Gastroesophageal sphincter (tissue), 4 donors: Measurements from ENCODE around the gene LRRFIP1. TPM values are rescaled to one million over a fixed set of nuclear protein-coding genes. Genes with fewer than 3 reads are reported as not detected.

ENCODE experiments used
- ATAC-seq: fragments of 150-250 bp; one replicate; pipeline ENCODE4 v1.9.1; 2016; ENCODE audit warnings: mild to moderate bottlenecking, moderate library complexity
- H3K27ac ChIP-seq, 4 donors: fragments of 200-600 bp; sonication (generic) in 3 of 4; 1 replicate in 3 of 4; 2 replicates in 1 of 4; pipeline ENCODE4 v1.5.1; 2016 to 2019
- H3K27me3 ChIP-seq: fragments of 200-600 bp; sonication (generic); one replicate; pipeline ENCODE4 v1.5.1; 2019
- H3K36me3 ChIP-seq, 2 donors: fragments of 200-600 bp; sonication (generic); one replicate each; pipeline ENCODE4 v1.5.1; 2019; ENCODE audit warnings: control low read depth in 1 of 2
- H3K4me1 ChIP-seq, 3 donors: fragments of 200-600 bp; sonication (generic); 1 replicate in 2 of 3; 2 replicates in 1 of 3; pipeline ENCODE4 v1.5.1; 2016 to 2019; ENCODE audit warnings: control low read depth in 2 of 3
- H3K4me3 ChIP-seq, 2 donors: fragments of 200-600 bp; sonication (generic); one replicate each; pipeline ENCODE4 v1.5.1; 2019; ENCODE audit warnings: mild to moderate bottlenecking in 1 of 2, moderate library complexity in 1 of 2
- H3K9me3 ChIP-seq, 3 donors: fragments of 200-600 bp; sonication (generic); one replicate each; pipeline ENCODE4 v1.5.1; 2017 to 2019; ENCODE audit warnings: control low read depth in 2 of 3
- EP300 ChIP-seq: sonication (generic); formaldehyde crosslinking; IDR thresholded peaks from one replicate; pipeline ENCODE4 v1.6.1; 2017; ENCODE audit warnings: antibody characterized with exemption, mild to moderate bottlenecking
- POLR2A ChIP-seq, 2 donors: fragments of 450-650 bp; IDR thresholded peaks; one replicate each; pipeline ENCODE4 v1.6.1; 2017; ENCODE audit warnings: antibody characterized with exemption in 2 of 2, mild to moderate bottlenecking in 2 of 2, moderate library complexity in 1 of 2
- POLR2AphosphoS5 ChIP-seq: sonication (generic); formaldehyde crosslinking; IDR thresholded peaks from one replicate; pipeline ENCODE4 v1.6.1; 2017; ENCODE audit warnings: antibody characterized with exemption
- WGBS, 2 donors: methylation state at CpG; one replicate each; pipeline ENCODE4 v1.1.5; 2018; ENCODE audit warnings: low coverage in 1 of 2; 5-methylcytosine and 5-hydroxymethylcytosine counted together
- total RNA-seq, 4 donors: library from RNA; depleted of rRNA; stranded (reverse); fragments of >200 nt; gene quantifications; one replicate each; pipeline ENCODE4 v1.1.0, GENCODE V29; 2016
- TF ChIP-seq, protein P1 (sequence below), 4 experiments: fragments of 200-600 bp in 2 of 4; fragments of 450-650 bp in 2 of 4; sonication (generic) in 1 of 4; IDR thresholded peaks; one replicate each; pipeline ENCODE4 v1.5.1; 2017 to 2019; ENCODE audit warnings: antibody characterized with exemption in 4 of 4, mild to moderate bottlenecking in 2 of 4, moderate library complexity in 2 of 4

Gene LRRFIP1
- total RNA-seq, 4 donors from 2014 or later = 164 to 225 (median 179) TPM

DNA sequence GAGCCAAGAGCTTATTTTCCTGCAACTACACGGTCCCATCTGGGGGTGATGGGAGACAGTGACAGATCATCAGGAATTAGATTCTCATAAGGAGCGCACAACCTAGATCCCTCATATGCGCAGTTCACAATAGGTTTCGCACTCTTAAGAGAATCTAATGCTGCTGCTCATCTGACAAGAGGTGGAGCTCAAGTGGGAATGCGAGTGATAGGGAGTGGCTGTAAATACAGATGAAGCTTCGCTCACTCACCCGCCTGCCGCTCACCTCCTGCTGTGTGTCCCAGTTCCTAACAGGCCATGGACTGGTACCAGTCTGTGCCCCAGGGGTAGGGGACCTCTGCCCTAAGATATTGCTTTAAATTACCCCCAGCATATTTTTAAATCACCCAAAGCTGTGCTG, 10.8 kb downstream of the LRRFIP1 start:
- Histone ChIP-seq H3K27ac (no peak overlapping the region), H3K9me3 (no peaks in the 10 kb centered on the region), H3K36me3 (no peaks in the 10 kb centered on the region), H3K4me3 (no peak overlapping the region), H3K4me1 (peaks cover 2 to 9% (median 4%) of the 10 kb centered on the region in 3 donors), H3K27me3 (no peaks in the 10 kb centered on the region)
- ATAC-seq = no peak
- TF ChIP-seq POLR2AphosphoS5 (no peak), EP300 (no peak), POLR2A (IDR thresholded peaks at IDR 0.05) (no peak)
- TF ChIP-seq, protein P1, sequence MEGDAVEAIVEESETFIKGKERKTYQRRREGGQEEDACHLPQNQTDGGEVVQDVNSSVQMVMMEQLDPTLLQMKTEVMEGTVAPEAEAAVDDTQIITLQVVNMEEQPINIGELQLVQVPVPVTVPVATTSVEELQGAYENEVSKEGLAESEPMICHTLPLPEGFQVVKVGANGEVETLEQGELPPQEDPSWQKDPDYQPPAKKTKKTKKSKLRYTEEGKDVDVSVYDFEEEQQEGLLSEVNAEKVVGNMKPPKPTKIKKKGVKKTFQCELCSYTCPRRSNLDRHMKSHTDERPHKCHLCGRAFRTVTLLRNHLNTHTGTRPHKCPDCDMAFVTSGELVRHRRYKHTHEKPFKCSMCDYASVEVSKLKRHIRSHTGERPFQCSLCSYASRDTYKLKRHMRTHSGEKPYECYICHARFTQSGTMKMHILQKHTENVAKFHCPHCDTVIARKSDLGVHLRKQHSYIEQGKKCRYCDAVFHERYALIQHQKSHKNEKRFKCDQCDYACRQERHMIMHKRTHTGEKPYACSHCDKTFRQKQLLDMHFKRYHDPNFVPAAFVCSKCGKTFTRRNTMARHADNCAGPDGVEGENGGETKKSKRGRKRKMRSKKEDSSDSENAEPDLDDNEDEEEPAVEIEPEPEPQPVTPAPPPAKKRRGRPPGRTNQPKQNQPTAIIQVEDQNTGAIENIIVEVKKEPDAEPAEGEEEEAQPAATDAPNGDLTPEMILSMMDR (IDR thresholded peaks at IDR 0.05) = no peak
- WGBS, 2 donors = 85 to 90% methylated on average over 2 to 5 of the region's 8 CpGs

DNA sequence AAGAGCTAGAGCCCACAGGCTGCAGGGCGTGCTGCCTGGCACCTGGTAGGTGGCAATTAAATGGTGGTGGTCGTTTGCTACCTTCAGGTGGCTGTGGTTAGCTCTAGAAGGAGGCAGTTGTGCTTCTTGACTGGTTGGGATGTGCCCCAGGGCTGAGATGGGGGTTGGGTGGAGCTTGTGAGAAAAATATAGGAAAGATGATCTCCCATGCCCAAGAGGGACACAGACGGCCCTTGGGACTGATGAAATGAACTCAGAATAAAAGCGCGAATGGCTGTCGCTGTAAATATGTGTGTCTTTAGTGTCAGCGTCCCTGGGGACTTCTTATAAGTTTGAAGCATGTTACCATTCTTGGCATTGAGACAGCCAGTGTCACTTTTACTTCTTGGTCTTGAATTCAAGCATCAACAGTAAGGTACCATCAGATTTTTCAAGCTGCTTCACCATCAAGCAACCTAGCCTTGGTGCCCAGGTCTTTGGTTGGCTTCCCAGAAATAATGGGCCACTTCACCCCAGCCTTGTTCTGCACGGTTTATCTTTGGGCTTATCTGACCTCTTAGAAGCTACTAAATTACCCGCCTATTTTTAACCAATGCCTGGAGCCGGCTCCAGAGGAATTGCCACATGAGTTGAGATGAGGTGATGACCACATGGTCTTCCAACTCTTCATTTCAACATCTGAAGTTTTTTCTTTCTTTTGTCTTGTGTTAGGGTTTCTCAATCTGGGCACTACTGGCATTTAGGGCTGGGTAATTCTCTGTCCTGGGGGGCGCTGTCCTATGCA, 11.9 kb downstream of the LRRFIP1 start:
- Histone ChIP-seq H3K27ac (no peak overlapping the region), H3K4me1 (no peaks in the 10 kb centered on the region), H3K36me3 (no peaks in the 10 kb centered on the region), H3K4me3 (no peak overlapping the region), H3K9me3 (no peaks in the 10 kb centered on the region), H3K27me3 (no peaks in the 10 kb centered on the region)
- WGBS, 2 donors = 84 to 90% methylated on average over 8 to 11 of the region's 11 CpGs
- TF ChIP-seq POLR2A (IDR thresholded peaks at IDR 0.05) (no peak), POLR2AphosphoS5 (no peak)
- ATAC-seq = no peak

DNA sequence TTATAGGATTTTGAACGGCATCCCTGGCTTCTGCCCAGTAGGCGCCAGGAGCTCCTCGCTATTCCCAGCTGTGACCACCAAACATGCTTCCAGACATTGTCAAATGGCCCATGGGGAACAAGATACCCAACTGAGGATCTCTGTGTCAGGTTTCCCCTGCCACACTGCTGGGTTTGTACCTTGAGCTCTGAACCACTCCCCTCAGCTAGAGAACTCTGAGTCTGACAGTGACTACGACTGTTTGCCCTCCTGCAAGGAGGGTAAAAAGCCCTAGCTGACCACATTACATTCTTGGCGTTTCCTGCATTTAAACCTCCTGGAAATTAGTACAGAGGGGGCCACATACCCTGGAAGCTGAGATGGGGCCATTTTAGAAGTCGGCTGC, 12.4 kb downstream of the LRRFIP1 start:
- Histone ChIP-seq H3K9me3 (no peaks in the 10 kb centered on the region), H3K27ac (no peak overlapping the region), H3K4me1 (no peaks in the 10 kb centered on the region), H3K4me3 (no peak overlapping the region), H3K36me3 (peaks cover 0 to 6% of the 10 kb centered on the region in 2 donors), H3K27me3 (no peaks in the 10 kb centered on the region)
- TF ChIP-seq, protein P1 (IDR thresholded peaks at IDR 0.05) = no peak
- TF ChIP-seq EP300 (no peak), POLR2AphosphoS5 (no peak), POLR2A (IDR thresholded peaks at IDR 0.05) (no peak)
- no peak for ATAC-seq
- 100% methylated on average over 1 of the region's 6 CpGs; no CpG with 5 or more reads in 1 of the 2 donors for WGBS, 2 donors

DNA sequence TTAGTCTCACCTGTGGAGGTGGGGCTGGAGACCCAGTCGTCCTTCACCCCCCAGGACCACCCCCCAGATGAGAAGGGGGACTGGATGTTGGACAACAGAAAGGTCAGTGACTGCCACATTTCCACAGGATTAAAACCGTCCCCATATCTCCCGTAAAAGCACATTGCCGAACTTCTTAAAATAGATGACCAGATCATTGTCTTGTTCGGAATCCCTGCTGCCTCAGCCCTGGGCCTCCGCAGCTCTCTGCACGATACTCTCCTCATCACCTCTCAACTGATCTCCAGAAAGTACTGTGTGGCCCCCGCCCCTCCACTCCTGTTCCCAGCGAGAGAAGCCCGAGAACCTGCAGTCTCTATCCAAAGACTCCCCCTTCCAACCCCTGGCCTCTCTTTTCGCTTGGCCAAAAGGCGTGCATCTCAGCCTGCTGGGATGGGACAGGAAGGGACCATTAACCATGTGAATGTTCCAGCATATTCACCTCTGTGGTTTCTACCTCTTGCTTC, 13.2 kb downstream of the LRRFIP1 start:
- no peaks in the 10 kb centered on the region for H3K9me3 ChIP-seq
- no peak overlapping the region for H3K4me3 ChIP-seq
- no peaks in the 10 kb centered on the region for H3K4me1 ChIP-seq
- H3K27me3 ChIP-seq = no peaks in the 10 kb centered on the region
- no peak for TF ChIP-seq EP300
- no peak for TF ChIP-seq POLR2A (IDR thresholded peaks at IDR 0.05)
- TF ChIP-seq, protein P1 (IDR thresholded peaks at IDR 0.05) = no peak
- TF ChIP-seq POLR2AphosphoS5 = no peak
- WGBS, 2 donors = 85% methylated on average over 5 of the region's 12 CpGs; no CpG with 5 or more reads in 1 of the 2 donors
- no peak overlapping the region for H3K27ac ChIP-seq
- H3K36me3 ChIP-seq = peaks cover 0 to 13% of the 10 kb centered on the region in 2 donors
- no peak for ATAC-seq

DNA sequence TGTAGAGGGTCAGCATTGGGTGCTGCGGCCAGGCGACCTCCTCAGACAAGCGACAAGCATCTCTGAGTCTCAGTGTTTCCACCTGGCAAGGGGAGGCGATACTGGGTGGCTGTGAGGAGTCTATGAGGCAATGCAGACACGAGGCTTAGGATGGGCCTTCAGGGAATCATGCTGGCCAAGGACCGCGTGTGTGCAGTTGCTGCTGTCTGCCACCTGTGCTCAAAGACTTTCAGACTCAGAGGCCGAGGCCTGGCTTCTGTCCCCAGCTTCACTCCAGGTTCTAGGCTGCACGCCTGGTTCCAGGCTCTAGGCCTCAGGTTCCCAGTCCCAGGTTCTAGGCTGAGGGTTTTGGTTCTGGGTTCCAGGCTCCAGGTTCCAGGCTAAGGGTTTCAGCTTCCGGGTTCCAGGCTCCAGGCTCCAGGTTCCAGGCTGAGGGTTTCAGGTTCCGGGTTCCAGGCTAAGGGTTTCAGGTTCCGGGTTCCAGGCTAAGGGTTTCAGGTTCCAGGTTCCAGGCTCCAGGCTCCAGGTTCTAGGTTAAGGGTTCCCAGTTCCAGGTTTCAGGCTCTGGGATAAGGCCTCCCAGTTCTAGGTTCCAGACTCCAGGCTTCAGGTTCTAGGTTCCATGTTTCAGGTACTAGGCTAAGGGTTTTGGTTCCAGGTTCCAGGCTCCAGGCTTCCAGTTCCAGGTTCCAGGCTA, 14.8 kb downstream of the LRRFIP1 start:
- no peak for TF ChIP-seq EP300
- no peak for TF ChIP-seq POLR2A (IDR thresholded peaks at IDR 0.05)
- TF ChIP-seq, protein P1 (IDR thresholded peaks at IDR 0.05) = no peak
- TF ChIP-seq POLR2AphosphoS5 = no peak
- 100% methylated on average over 1 of the region's 12 CpGs; no CpG with 5 or more reads in 1 of the 2 donors for WGBS, 2 donors
- Histone ChIP-seq H3K4me3 (no peak overlapping the region), H3K27me3 (no peaks in the 10 kb centered on the region), H3K9me3 (no peaks in the 10 kb centered on the region), H3K36me3 (peaks cover 0 to 20% of the 10 kb centered on the region in 2 donors), H3K4me1 (no peaks in the 10 kb centered on the region), H3K27ac (no peak overlapping the region)
- no peak for ATAC-seq
